ENCODE results near the gene KCNA2. TPM values are rescaled to one million over a fixed set of nuclear protein-coding genes. Genes with fewer than 3 reads are reported as not detected.

Gene KCNA2
- polyA plus RNA-seq, 1 of the 3 experiments (the other 2 are of a cell fraction) = not detected

- TF ChIP-seq, protein P1, sequence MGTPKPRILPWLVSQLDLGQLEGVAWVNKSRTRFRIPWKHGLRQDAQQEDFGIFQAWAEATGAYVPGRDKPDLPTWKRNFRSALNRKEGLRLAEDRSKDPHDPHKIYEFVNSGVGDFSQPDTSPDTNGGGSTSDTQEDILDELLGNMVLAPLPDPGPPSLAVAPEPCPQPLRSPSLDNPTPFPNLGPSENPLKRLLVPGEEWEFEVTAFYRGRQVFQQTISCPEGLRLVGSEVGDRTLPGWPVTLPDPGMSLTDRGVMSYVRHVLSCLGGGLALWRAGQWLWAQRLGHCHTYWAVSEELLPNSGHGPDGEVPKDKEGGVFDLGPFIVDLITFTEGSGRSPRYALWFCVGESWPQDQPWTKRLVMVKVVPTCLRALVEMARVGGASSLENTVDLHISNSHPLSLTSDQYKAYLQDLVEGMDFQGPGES (IDR thresholded peaks at IDR 0.05; ENCODE audit: low read depth, low read length) = no peak
- TF ChIP-seq TCF12 (IDR thresholded peaks at IDR 0.05) = no peak
- no peak for TF ChIP-seq EZH2phosphoT487 (IDR thresholded peaks at IDR 0.05; ENCODE audit: borderline replicate concordance, low read depth)
Measured at GRCh38 chr1:110627764-110628163, 21.6 kb upstream of the KCNA2 start (continued).

DNA sequence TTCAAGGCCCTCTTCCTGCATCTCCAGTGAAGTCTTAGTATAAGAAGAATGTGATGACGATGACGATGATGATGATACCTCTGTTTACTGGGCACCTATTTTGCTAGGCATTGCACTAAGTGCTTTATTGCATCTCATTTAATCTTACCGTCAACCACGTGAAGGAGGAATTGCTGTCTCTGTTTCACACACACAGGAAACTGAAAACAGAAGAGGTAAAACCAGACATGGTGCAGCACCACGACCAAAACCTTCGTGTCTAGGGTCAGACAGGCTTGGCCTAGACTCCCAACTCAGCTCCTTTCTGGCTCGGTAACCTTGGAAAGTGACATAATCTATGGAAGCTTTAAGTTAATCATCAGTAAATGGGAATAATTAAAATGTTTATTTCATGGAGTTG, 20.7 kb upstream of the KCNA2 start:
- Histone ChIP-seq H2AFZ (ENCODE audit: low read depth) (no peak overlapping the region), H3K36me3 (replicated peaks in 1 of 2; ENCODE audit: control insufficient read depth in 1 of 2, insufficient read depth in 2 of 2, low read length in 1 of 2) (no peaks in the 10 kb centered on the region), H3K27me3 (ENCODE audit: insufficient read depth) (peaks cover 2% of the 10 kb centered on the region; the same call in 1 of the 2 replicates), H4K20me1 (ENCODE audit: insufficient read depth) (no peaks in the 10 kb centered on the region), H3K9me3 (no peaks in the 10 kb centered on the region), H3K4me1 (ENCODE audit: control insufficient read depth in 1 of 2, insufficient read depth in 2 of 2, low read depth in 1 of 2, low read length in 1 of 2) (no peaks in the 10 kb centered on the region), H3F3A (replicated peaks; ENCODE audit: insufficient read depth) (no peaks in the 10 kb centered on the region), H3K79me2 (ENCODE audit: insufficient read depth) (no peaks in the 10 kb centered on the region), H3K4me3 (ENCODE audit: low read depth in 2 of 2, low read length in 1 of 2) (no peak overlapping the region), H3K27ac (ENCODE audit: low read depth in 2 of 2, low read length in 1 of 2) (no peak overlapping the region), H3K4me2 (no peak overlapping the region), H3K9me2 (no peaks in the 10 kb centered on the region), H3K9ac (no peak overlapping the region)
- POLR2A ChIA-PET = no interaction called here
- no peak for TF ChIP-seq SIN3A (IDR thresholded peaks at IDR 0.05; ENCODE audit: borderline replicate concordance, low read depth, low read length)
- TF ChIP-seq JUND (IDR thresholded peaks at IDR 0.05) = no peak
- no peak for TF ChIP-seq NRF1 (IDR thresholded peaks at IDR 0.05; ENCODE audit: low read depth, low read length)
- TF ChIP-seq, protein P1 (IDR thresholded peaks at IDR 0.05; ENCODE audit: low read depth, low read length) = no peak
- no peak for TF ChIP-seq FOXJ3 (CRISPR knock-in tag; IDR thresholded peaks at IDR 0.05)
- CTCF ChIA-PET = interaction anchor here (0.7 to 13.4 kb wide), 5 partner anchors 8 to 156 kb away, joined by 3 to 204 read pairs (median 3); no protein-coding TSS in a partner anchor
- 39% methylated on average over 7 of the region's 7 CpGs for WGBS (ENCODE audit: low lambda C conversion rate)
- DNase-seq = no peak

- DNase-seq = no peak
- no peaks in the 10 kb centered on the region for H3K36me3 ChIP-seq (replicated peaks in 1 of 2; ENCODE audit: control insufficient read depth in 1 of 2, insufficient read depth in 2 of 2, low read length in 1 of 2)
- TF ChIP-seq POLR2AphosphoS5 (IDR thresholded peaks at IDR 0.05; ENCODE audit: low read depth, low read length) = no peak
- TF ChIP-seq NFIC (IDR thresholded peaks at IDR 0.05; ENCODE audit: borderline replicate concordance) = no peak
- no peak for TF ChIP-seq TEAD4 (IDR thresholded peaks at IDR 0.05; ENCODE audit: borderline replicate concordance, insufficient read depth)
- TF ChIP-seq MXI1 (IDR thresholded peaks at IDR 0.05; ENCODE audit: low read depth, low read length) = no peak
- TF ChIP-seq SIN3A (IDR thresholded peaks at IDR 0.05; ENCODE audit: borderline replicate concordance, low read depth, low read length) = no peak
- no peak for TF ChIP-seq ELF1 (IDR thresholded peaks at IDR 0.05)
- no peak for TF ChIP-seq RAD21 (IDR thresholded peaks at IDR 0.05; ENCODE audit: low read length)
- no peak for TF ChIP-seq CTCF (IDR thresholded peaks at IDR 0.05)
- no peak for TF ChIP-seq USF2 (IDR thresholded peaks at IDR 0.05; ENCODE audit: borderline replicate concordance, low read depth, low read length)
- TF ChIP-seq YY1 (IDR thresholded peaks at IDR 0.05; ENCODE audit: low read depth) = no peak
- no peak for TF ChIP-seq ZBTB33 (IDR thresholded peaks at IDR 0.05; ENCODE audit: borderline replicate concordance, low read depth)
- no peak for TF ChIP-seq MEF2A (IDR thresholded peaks at IDR 0.05; ENCODE audit: borderline replicate concordance, low read depth)
- no peaks in the 10 kb centered on the region for H3K9me3 ChIP-seq
- ChIA-PET CTCF (interaction anchor here (0.8 to 12.0 kb wide), 12 partner anchors 9 to 161 kb away, joined by 3 to 280 read pairs (median 14); partner anchors contain the start of gene KCNA10), POLR2A (no interaction called here)
- H3K4me1 ChIP-seq (ENCODE audit: control insufficient read depth in 1 of 2, insufficient read depth in 2 of 2, low read depth in 1 of 2, low read length in 1 of 2) = peaks cover 0 to 3% of the 10 kb centered on the region in 2 experiments; a peak in 1 of 4 replicates
- H3K27me3 ChIP-seq (ENCODE audit: insufficient read depth) = peaks cover 5% of the 10 kb centered on the region
- no peak overlapping the region for H3K4me3 ChIP-seq (ENCODE audit: low read depth in 2 of 2, low read length in 1 of 2)
- no peaks in the 10 kb centered on the region for H3F3A ChIP-seq (replicated peaks; ENCODE audit: insufficient read depth)
- WGBS (ENCODE audit: low lambda C conversion rate) = 61% methylated on average over 7 of the region's 7 CpGs
- no peak overlapping the region for H2AFZ ChIP-seq (ENCODE audit: low read depth)
- H3K9me2 ChIP-seq = no peaks in the 10 kb centered on the region
- H3K27ac ChIP-seq (ENCODE audit: low read depth in 2 of 2, low read length in 1 of 2) = no peak overlapping the region
- no peaks in the 10 kb centered on the region for H4K20me1 ChIP-seq (ENCODE audit: insufficient read depth)
- H3K9ac ChIP-seq = no peak overlapping the region
- H3K4me2 ChIP-seq = no peak overlapping the region
- H3K79me2 ChIP-seq (ENCODE audit: insufficient read depth) = no peaks in the 10 kb centered on the region
Measured at GRCh38 chr1:110620686-110621085, 14.5 kb upstream of the KCNA2 start.

Measured in SK-N-SH (cell line).